Esophagus mucosa (tissue), 1 donor: Measurements from ENCODE around the gene SWI5. TPM values are rescaled to one million over a fixed set of nuclear protein-coding genes. Genes with fewer than 3 reads are reported as not detected.

Experiments used
- ATAC-seq: fragments of 200-7000 bp; cut with Tn5 transposase; one replicate; pipeline ENCODE4 v1.9.1; 2020
- total RNA-seq: library from RNA; stranded (reverse); gene quantifications from one replicate; pipeline ENCODE4 v1.2.4, GENCODE V29; 2023
- donor health status: DM: yes; HTN: yes; CAD: no.

The SWI5 gene
- total RNA-seq, 1 donor from 2014 or later: 24.8 TPM

DNA sequence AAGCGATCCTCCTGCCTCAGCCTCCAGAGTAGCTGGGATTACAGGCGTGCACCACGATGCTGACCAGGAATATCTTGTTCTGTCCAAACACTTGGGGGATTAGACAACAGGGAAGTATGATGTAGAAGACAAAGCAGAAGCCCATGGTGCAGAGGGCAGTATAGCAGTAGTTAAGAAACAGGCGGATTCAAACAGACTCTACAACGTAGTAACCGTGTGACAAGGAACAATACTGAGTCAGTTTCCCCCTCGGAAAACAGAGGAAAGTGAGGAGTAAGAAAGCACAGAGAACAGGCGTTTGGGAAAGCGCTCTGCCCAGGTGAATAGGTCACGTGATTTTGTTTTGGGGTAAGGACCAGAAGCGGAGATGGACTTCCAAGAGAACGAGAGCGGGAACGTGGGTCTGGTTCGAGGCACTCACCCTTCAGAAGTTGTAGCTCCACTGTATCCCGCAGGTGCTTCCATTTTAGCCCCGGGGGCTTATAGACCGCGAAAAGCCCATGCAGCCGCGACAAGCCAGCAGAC is 45.9 kb downstream of the SWI5 start:
- no peak for ATAC-seq

- ATAC-seq: peak; percentile 85
Observed at GRCh38 chr9:128322404-128323211, 46.5 kb downstream of the SWI5 start, which contains the start of the genes COQ4 and TRUB2. TSS of gene COQ4 (plus strand) at chr9:128322839. CDS start at chr9:128322859, 20 bp downstream. TSS of gene TRUB2 (minus strand) at chr9:128322447. CDS start at chr9:128322408, 39 bp downstream.

DNA sequence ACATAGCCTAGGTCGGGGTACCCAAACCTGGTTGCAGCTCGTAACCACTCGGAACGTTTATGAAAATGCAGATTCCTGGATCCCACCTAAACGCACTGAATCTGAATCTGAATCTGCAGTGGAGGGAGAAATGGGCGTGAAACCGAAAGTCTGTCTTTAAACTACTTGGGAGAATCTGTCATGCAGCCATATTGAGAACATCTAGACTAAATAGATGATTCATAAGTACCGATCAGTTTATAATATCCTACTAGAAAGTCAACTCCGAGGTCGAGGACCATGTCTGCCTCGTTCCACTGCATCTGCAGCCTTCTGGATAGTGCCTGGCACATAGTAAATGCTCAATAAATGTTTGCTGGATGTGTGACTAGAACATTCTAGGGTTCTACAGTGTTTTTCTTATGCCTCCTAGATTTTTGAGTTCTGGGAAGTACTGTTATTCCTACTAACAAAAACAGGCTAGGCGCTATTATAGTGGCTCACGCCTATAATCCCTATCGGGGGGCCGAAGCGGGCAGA is 47.2 kb downstream of the SWI5 start:
- ATAC-seq: peak; percentile 6

GRCh38 chr9:128323791-128324190 is 47.7 kb downstream of the SWI5 start:
- ATAC-seq: no peak

DNA sequence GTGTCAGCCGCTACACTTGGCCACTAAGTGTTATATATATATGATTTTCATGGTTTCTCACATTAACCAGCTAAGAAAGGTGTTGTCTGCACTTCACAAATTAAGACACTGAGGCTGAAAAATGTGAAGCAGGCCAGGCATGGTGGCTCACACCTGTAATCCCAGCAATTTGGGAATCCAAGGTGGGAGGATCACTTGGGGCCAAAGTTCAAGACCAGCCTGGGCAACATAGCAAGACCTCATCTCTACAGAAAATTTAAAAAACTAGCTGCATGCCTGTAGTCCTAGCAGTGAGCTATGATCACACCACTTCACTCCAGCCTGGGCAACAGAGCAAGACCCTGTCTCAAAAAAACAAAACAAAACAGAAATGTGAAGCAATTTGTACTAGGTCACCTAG is 48.3 kb downstream of the SWI5 start:
- ATAC-seq: no peak

DNA sequence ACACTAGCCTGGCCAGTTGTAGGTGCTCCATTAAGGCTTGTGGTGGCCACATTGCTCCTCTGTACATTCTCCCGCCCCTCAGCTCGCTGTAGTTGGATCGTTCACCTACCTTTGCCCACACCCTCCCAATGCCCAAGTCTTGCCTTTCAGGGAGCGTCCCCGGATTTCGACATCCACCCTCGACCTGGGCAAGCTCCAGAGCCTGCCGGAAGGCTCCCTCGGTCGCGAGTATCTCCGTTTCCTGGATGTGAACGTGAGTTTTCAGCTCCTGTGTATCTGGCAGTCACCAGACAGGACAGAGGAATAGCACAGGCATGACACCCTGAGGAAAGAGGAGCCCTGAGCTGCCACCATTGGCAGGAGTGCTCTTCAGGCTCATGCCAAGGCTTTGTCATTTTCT is 49.6 kb downstream of the SWI5 start:
- peak; percentile 35 for ATAC-seq

DNA sequence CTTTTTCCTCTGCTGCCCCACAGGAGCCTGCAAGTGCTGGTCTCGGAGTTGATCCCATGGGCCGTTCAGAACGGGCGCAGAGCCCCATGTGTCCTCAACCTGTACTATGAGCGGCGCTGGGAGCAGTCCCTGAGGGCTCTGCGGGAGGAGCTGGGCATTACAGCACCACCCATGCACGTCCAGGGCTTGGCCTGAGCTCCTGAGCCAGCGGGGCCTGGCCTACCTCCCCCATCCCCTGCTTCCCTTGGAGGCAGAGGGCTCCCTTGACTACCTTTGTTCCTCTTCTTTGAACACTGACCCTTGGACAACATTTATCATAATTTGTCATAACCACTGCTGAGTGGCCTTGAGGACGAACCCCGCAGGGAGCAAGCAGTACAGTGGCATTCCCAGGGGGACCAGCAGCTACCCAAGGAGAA is 57.4 kb downstream of the SWI5 start:
- ATAC-seq: no peak

GRCh38 chr9:128335161-128335560 is 59.1 kb downstream of the SWI5 start:
- ATAC-seq: no peak

DNA sequence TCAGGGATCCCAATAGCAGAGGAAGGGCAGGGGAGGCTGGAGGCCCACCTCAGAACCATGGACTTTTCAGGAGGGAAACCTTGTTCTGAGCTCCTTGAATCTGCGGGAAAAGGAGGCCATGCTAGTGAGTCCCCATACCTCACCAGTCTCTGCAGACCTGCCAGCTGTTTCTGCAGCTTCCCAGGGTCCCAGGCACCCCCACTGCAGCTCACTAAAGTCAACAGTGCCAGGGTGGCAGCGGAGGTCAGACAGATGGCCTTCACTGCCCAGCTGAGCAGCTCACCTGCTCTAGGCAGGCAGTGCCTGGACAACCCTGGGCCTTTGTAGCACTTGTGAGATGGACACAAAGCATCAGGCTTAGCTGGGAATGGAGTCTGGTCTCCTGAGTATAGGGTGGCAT is 59.8 kb downstream of the SWI5 start:
- no peak for ATAC-seq

- ATAC-seq: no peak
Observed at GRCh38 chr9:128337936-128338335, 61.9 kb downstream of the SWI5 start.

Other genes with a start within 250 kb of the SWI5 start
- gene NAIF1, start 209.0 kb upstream of the SWI5 start, total RNA-seq: 7.1 TPM
- gene SLC25A25, start 208.0 kb upstream of the SWI5 start, total RNA-seq: 15.2 TPM
- 52.0 TPM for gene PTGES2, start 148.5 kb upstream of the SWI5 start, total RNA-seq
- gene LCN2, start 126.8 kb upstream of the SWI5 start, total RNA-seq: 525 TPM
- gene BBLN, start 116.0 kb upstream of the SWI5 start, total RNA-seq: 56.1 TPM
- gene CIZ1, start 84.7 kb upstream of the SWI5 start, total RNA-seq: 85.2 TPM
- gene DNM1, start 72.9 kb upstream of the SWI5 start, total RNA-seq: 2.2 TPM
- 68.3 TPM for gene GOLGA2, start 269 bp upstream of the SWI5 start, total RNA-seq
- gene TRUB2, start 46.2 kb downstream of the SWI5 start, total RNA-seq: 40.3 TPM
- 61.7 TPM for gene COQ4, start 46.6 kb downstream of the SWI5 start, total RNA-seq
- 58.8 TPM for gene SLC27A4, start 64.3 kb downstream of the SWI5 start, total RNA-seq
- 38.5 TPM for gene URM1, start 95.1 kb downstream of the SWI5 start, total RNA-seq
- 5.5 TPM for gene CERCAM, start 144.6 kb downstream of the SWI5 start, total RNA-seq
- gene ODF2, start 179.7 kb downstream of the SWI5 start, total RNA-seq: 14.5 TPM
- 22.5 TPM for gene GLE1, start 228.4 kb downstream of the SWI5 start, total RNA-seq